HG02938 (cell line): ENCODE data around the gene SH3BP5L.

Experiments
- ATAC-seq: cut with Tn5 transposase; IDR thresholded peaks from one replicate; pipeline ENCODE4 v1.9.1; 2021; ENCODE audit warnings: mild to moderate bottlenecking, moderate library complexity; ENCODE audit not compliant: unreplicated experiment

Gene SH3BP5L

GRCh38 chr1:248852481-248853405 is 27.0 kb upstream of the SH3BP5L start:
- peak; percentile 42 for ATAC-seq

GRCh38 chr1:248851390-248851789 is 25.7 kb upstream of the SH3BP5L start:
- no peak for ATAC-seq

GRCh38 chr1:248850536-248851251 is 25.0 kb upstream of the SH3BP5L start:
- ATAC-seq = no peak

- no peak for ATAC-seq
Observed at GRCh38 chr1:248850124-248850523, 24.4 kb upstream of the SH3BP5L start.

GRCh38 chr1:248849637-248850036 is 23.9 kb upstream of the SH3BP5L start:
- ATAC-seq = no peak

GRCh38 chr1:248849152-248849551 is 23.4 kb upstream of the SH3BP5L start:
- ATAC-seq = no peak

- ATAC-seq = no peak
Observed at GRCh38 chr1:248848602-248849001, 22.9 kb upstream of the SH3BP5L start.

- no peak for ATAC-seq
Observed at GRCh38 chr1:248847956-248848561, 22.3 kb upstream of the SH3BP5L start.

- ATAC-seq = no peak
Observed at GRCh38 chr1:248847181-248847955, 21.7 kb upstream of the SH3BP5L start.

GRCh38 chr1:248844526-248844925 is 18.8 kb upstream of the SH3BP5L start:
- ATAC-seq = no peak

GRCh38 chr1:248843687-248844086 is 18.0 kb upstream of the SH3BP5L start:
- ATAC-seq = no peak

GRCh38 chr1:248842781-248843331 is 17.1 kb upstream of the SH3BP5L start:
- no peak for ATAC-seq

GRCh38 chr1:248841702-248842395 is 16.1 kb upstream of the SH3BP5L start:
- no peak for ATAC-seq

- no peak for ATAC-seq
Observed at GRCh38 chr1:248840946-248841345, 15.2 kb upstream of the SH3BP5L start.

GRCh38 chr1:248839168-248839555 is 13.4 kb upstream of the SH3BP5L start:
- ATAC-seq = no peak

- ATAC-seq = peak; percentile 61
Observed at GRCh38 chr1:248838357-248839167, 12.8 kb upstream of the SH3BP5L start.

- ATAC-seq = peak; percentile 79
Observed at GRCh38 chr1:248837781-248838356, 12.2 kb upstream of the SH3BP5L start, which contains the start of gene ZNF672. TSS of gene ZNF672 (plus strand) at chr1:248838224. CDS start at chr1:248847275, 9,051 bp downstream.

GRCh38 chr1:248837045-248837780 is 11.5 kb upstream of the SH3BP5L start:
- ATAC-seq = no peak
